Epithelial cell of prostate (primary cell): ENCODE data around the gene RABGAP1L.

ENCODE experiments used
- DNase-seq: peaks from one replicate; pipeline ENCODE4 v3.0.0-alpha.2; 2011; ENCODE audit warnings: low read depth, low spot score
- H3K27ac ChIP-seq: fragments of 450-650 bp; 2 replicates; pipeline ENCODE4 v1.5.1; 2017; ENCODE audit warnings: mild to moderate bottlenecking

RABGAP1L gene

DNA sequence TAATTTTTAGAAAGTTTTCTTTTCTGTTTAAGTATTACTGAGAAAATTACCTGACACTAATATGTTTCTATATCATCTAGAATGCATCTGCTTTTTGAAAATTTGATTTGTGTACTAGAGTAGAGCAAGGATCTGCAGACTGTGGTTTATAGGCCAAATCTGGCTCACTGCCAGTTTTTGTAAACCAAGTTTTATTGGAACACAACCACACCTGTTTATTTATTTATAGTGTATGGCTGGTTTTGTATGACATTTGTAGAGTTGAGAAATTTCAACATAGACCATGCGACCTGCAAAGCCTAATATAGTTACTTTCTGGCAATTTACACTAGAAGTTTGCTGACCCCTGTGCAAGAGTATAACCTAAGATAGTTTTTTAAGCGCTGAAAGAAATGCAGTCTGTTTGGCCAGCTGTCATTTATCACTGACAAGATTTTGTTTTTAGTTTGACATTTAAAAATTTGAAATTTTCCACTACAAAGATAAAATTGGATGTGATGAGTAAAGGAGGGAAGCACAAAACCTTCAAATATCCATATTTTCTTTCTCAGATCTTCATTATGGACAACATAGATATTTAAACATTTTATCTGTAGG is 804.3 kb downstream of the RABGAP1L start:
- DNase-seq: no peak
- peak overlapping the region; percentile 65 for H3K27ac ChIP-seq

DNA sequence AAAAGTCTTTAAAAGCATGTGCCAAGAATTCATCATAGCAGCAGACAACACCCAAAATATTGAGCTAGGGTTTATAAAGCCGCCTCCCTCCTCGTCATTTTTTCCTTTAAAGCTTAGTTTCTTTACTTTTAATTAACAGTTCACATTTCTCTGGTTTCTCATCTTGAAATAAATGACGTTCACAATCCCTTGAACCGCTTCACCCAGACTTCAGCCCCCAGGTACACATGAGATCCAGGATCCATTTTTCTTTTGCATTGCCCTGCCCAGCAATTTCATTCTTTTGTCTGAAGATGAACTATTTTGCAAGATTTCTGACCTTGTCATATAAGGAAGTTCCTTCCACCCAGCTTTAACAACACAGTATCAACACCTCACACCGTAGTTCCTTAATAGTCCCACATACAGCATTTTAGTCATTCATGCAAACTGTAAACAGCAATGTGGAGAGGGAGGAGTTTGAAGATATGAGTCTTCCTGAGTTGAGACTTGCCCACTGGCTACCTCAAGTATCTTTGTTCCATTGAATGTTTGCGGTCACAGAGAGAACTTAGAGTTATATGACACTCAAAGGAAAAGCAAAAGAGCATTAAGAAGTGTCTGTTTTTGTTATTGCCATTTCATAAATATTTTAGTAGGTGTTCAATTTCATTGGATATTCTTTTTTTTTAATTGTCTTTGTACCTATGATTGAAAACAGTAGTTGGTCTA is 805.1 kb downstream of the RABGAP1L start:
- peak overlapping the region; percentile 65 for H3K27ac ChIP-seq
- DNase-seq: peak; percentile 95

DNA sequence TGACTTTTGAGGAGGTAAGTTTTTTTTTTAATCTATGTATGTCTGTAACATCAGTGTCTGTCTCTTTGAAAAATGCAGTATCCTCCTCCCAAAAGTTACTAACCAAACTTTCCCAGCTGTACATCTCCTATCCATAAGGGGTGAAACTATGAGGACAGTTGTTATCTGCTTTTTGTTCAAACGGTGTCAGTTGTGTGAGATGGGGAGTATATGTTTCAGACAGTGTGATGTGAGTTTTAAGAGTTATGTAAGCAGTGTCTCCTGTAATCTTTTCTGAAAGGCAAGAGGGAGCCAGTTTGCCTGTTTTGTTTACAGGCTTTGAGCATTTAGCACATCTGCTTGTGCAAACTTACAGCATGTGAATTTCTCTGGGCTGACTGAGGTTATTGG is 805.6 kb downstream of the RABGAP1L start:
- peak overlapping the region; percentile 65 for H3K27ac ChIP-seq
- no peak for DNase-seq

DNA sequence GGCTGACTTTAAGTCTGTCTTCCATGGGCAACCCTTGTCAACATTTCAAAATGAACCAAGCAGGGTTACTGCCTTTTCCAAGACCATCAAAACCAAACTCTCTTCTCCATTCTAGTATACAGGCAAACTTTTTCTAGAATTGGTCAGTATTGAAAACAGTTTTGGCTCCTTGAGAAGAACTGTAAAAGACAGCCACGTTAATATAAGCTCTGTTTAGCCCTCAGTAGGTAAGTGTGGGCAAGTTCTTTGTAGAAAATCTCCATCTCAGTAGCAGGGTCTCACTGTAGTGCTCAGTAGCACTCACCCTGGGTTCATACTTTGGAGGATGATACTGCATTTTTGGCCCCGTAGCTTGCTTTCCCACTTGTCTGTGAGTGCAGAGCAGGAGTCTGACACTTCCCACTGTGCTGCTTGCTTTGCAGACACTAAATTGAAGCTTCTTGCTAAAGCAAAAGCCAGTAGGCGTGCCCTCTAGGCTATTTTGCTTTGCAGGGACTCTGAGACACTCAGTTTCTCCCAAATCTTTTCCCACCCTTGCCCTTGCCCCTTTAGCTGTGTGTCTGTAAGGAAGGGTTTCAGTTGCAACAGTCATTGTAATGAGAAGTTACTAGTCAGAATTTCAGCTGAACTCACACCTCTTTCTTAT is 806.2 kb downstream of the RABGAP1L start:
- H3K27ac ChIP-seq: peak overlapping the region; percentile 65
- DNase-seq: no peak

DNA sequence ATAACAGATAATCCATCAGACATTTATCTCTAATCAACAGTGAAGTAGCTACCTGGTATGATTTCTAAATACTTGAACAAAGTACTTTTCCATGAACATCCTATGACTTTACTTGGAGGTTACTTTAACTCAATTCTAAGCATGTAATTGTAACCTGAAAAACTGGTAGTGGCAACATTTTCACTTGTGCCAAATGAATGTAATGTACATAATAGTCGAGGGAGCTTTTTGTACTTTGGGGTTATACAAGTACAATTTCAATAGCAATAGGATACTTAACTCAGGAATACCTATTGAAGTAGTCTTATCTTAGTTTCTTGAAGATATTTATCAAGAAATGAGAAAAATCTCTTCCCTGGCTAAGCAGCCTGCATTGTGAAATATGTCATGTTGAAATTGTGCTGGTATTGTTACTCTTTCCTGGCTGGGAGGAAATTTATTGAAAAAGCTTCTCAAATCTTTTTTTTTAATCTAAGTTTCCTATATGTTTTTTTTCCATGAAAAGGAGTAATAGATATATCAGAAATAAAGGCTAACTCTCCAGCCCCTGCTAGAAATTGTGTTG is 806.8 kb downstream of the RABGAP1L start:
- peak overlapping the region; percentile 65 for H3K27ac ChIP-seq
- DNase-seq: no peak

DNA sequence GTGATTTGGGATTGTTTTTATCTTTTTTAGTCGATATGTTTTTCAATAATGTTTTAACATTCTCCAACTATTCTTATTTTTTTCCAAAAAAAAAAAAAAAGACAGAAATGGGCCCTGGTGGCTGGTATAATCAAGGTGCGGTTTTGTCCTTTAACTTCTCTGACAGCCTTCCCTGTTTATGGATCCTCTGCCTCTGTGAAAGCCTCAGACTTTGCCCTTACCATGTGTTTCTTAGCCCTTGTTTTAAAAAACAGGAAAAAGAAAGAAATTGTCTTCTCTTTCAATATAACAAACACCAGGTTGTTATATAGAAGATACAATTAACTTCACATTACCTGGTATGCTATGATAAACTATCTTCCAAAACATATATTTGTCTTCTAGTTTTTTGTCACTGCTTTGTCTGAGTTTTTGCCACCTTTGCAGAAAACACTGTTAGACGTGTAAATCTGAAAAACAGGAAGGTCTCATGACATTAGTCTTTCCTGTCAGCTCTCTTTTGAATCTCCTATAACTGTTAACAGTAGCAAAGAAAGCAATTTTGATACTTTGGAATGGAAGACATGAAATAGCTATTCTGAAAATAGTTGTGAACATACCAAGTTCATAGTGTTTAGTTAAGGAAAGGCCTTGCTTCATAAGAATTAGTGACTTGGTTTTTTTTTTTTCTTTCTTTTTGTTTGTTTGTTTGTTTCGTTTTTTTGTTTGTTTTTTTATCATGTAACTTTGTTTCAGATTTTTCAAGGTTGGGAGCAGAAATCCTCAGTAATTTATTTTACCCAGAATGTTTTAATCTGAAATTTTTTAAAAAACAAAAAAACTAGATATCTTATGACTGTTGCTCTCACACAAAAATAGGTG is 808.8 kb downstream of the RABGAP1L start:
- no peak for DNase-seq
- no peak overlapping the region for H3K27ac ChIP-seq

- DNase-seq: no peak
Measured at GRCh38 chr1:174968750-174969244, 809.5 kb downstream of the RABGAP1L start.

GRCh38 chr1:174969977-174970376 is 810.7 kb downstream of the RABGAP1L start:
- DNase-seq: no peak
- H3K27ac ChIP-seq: no peak overlapping the region

More at GRCh38 chr1:174968750-174969244, 809.5 kb downstream of the RABGAP1L start:
- H3K27ac ChIP-seq: no peak overlapping the region

DNA sequence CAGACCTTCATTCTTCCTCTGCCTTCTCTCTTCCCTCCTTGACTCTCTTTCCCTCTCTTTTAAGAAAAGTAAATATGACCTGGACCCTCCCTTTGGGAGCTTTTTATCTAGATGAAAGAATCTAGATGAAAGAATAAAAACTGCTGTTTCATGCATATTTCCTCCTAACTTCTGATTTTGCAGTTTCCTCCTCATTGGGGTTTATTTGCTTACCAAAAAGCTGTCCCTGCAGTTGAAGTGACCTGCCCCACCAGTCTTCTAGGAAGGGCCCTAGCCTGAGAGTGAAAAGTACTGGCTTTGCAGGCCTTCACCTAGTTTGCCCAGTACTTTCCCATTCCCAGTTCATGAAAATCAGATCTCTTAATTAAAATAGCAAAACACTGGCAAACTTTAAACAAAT is 812.1 kb downstream of the RABGAP1L start:
- H3K27ac ChIP-seq: peak overlapping the region; percentile 35

GRCh38 chr1:174971902-174972301 is 812.6 kb downstream of the RABGAP1L start:
- no peak for DNase-seq
- H3K27ac ChIP-seq: peak overlapping the region; percentile 35

More for the DNA sequence above, 812.1 kb downstream of the RABGAP1L start:
- DNase-seq: no peak

DNA sequence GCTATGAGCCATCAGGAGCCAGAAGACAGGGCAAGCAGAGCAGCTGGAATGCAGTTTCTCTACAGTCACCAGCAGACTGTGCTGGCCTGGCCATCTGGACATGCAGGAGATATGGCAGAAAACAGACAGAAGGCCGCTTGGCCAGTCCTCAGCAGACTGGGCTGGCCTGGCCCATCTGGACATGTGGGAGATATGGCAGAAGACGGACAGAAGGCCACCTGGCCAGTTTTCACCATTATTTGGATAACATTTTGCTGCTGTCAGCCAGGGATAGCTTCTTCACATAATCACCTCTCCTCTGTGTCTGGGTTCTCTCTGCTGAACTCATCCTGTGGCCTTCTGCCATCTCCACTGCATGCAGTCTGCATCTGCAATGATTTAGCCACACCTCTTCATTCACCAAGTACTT is 815.4 kb downstream of the RABGAP1L start:
- H3K27ac ChIP-seq: no peak overlapping the region
- DNase-seq: no peak

- no peak for DNase-seq
- H3K27ac ChIP-seq: peak overlapping the region; percentile 54
Measured at GRCh38 chr1:174975764-174976163, 816.4 kb downstream of the RABGAP1L start.

GRCh38 chr1:174976436-174977108 is 817.3 kb downstream of the RABGAP1L start:
- peak overlapping the region; percentile 54 for H3K27ac ChIP-seq
- DNase-seq: no peak

GRCh38 chr1:174982971-174983689 is 823.8 kb downstream of the RABGAP1L start:
- H3K27ac ChIP-seq: no peak overlapping the region
- DNase-seq: no peak

DNA sequence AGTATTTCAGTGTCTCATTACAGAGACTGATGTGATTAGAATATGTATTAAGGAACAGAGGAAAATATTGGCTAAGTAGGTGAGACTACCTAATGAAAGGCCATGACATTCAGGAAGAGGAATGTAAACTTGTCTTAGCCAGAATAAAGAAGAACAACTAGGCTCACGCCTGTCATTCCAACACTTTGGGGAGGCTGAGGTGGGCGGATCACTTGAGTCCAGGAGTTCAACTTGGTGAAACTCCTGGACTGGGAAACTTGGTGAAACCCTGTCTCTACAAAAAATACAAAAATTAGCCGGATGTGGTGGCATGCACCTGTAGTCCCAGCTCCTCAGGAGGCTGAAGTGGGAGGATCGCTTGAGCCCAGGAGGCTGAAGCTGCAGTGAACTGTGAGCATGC is 825.6 kb downstream of the RABGAP1L start:
- DNase-seq: no peak
- no peak overlapping the region for H3K27ac ChIP-seq

GRCh38 chr1:174988539-174988938 is 829.2 kb downstream of the RABGAP1L start:
- no peak for DNase-seq
- no peak overlapping the region for H3K27ac ChIP-seq

DNA sequence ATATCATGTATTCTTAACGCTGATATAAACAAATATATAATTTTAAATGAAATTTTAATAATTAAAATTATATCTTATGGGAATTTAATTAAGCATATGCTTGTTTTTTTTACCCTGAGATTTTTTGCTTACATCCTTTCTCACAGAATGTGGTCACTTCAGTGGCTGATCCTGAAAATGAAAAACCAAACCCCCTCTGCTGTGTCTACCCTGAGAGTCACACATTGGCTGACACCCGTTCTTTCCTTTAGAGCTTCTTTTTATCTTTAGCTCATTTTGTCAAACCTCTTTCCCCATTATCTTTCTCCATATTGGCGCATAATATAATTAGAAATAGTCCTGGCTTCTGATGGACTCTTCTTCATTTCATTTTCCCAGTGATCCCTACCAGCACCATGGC is 829.7 kb downstream of the RABGAP1L start:
- no peak for DNase-seq
- no peak overlapping the region for H3K27ac ChIP-seq

DNA sequence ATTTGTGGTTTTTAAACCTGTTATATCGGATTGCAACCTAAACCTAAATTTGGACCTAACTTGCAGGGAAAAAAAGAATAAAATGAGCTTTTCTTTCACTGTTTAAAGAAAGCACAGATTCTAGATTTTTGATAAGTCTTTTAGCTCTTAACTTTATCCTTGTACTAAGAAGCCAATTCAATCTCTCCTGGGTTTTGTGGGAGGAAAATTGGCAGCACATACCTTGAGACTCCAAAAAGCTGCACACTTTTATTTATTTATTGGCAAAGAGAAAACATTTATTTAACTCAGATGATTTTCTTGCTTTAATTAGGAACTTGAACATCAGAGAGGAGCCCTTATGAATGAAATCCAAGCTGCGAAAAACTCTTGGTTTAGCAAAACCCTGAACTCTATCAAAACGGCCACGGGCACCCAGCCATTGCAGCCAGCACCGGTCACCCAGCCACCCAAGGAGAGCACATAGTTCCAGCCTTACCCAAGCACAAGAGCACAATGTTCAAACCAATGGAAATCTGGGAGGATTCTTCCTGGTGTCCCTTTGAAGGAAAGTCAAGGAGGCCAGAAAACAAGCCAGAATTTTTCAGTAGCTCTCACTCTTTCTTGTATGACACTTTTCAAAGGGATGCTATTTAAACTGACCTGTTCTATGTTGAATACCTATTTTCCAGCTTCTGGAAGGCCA is 830.4 kb downstream of the RABGAP1L start:
- no peak for DNase-seq
- no peak overlapping the region for H3K27ac ChIP-seq
